ENCODE measurements around the gene SERPINH1. TPM values are rescaled to one million over a fixed set of nuclear protein-coding genes. Genes with fewer than 3 reads are reported as not detected.
A peak's percentile ranks its signal among the peaks of the same experiment; 100 is the strongest.

The SERPINH1 gene
- total and polyA plus RNA-seq, 4 donors: 112 to 585 (median 287) TPM

GRCh38 chr11:75565916-75566762 lies 4.1 kb downstream of the SERPINH1 start:
- ATAC-seq (ENCODE audit: insufficient read depth, low FRiP score): no peak
- Histone ChIP-seq H3K27me3 (ENCODE audit: control insufficient read depth in 3 of 3, insufficient read depth in 3 of 3, low read length in 2 of 3) (no peaks in the 10 kb centered on the region), H3K27ac (ENCODE audit: low read depth in 1 of 2, low read length in 1 of 2) (peak overlapping the region; percentile 64 to 98), H3K9ac (ENCODE audit: insufficient read depth in 1 of 2, low read length in 2 of 2) (no peak overlapping the region), H3K9me3 (ENCODE audit: control insufficient read depth in 4 of 4, insufficient read depth in 3 of 4, low read length in 3 of 4) (no peaks in the 10 kb centered on the region), H3K36me3 (ENCODE audit: control insufficient read depth in 4 of 4, insufficient read depth in 4 of 4, low read length in 4 of 4) (peaks cover 25 to 48% (median 40%) of the 10 kb centered on the region in 4 donors), H3K4me1 (ENCODE audit: control insufficient read depth in 5 of 5, insufficient read depth in 5 of 5, low read length in 5 of 5) (peaks cover 7 to 33% (median 19%) of the 10 kb centered on the region in 5 donors), H3K4me3 (no peak overlapping the region)
- WGBS, 2 donors: 83 to 84% methylated on average over 43 of the region's 43 CpGs
- TF ChIP-seq CTCF (IDR thresholded peaks at IDR 0.05; ENCODE audit: control extremely low read depth, extremely low read depth): no peak
- DNase-seq: no peak

GRCh38 chr11:75566763-75567279 lies 4.8 kb downstream of the SERPINH1 start:
- no peaks in the 10 kb centered on the region for H3K27me3 ChIP-seq (ENCODE audit: control insufficient read depth in 3 of 3, insufficient read depth in 3 of 3, low read length in 2 of 3)
- peaks cover 7 to 29% (median 15%) of the 10 kb centered on the region in 5 donors for H3K4me1 ChIP-seq (ENCODE audit: control insufficient read depth in 5 of 5, insufficient read depth in 5 of 5, low read length in 5 of 5)
- no peak overlapping the region for H3K9ac ChIP-seq (ENCODE audit: insufficient read depth in 1 of 2, low read length in 2 of 2)
- TF ChIP-seq CTCF (IDR thresholded peaks at IDR 0.05; ENCODE audit: control extremely low read depth, extremely low read depth): no peak
- no peaks in the 10 kb centered on the region for H3K9me3 ChIP-seq (ENCODE audit: control insufficient read depth in 4 of 4, insufficient read depth in 3 of 4, low read length in 3 of 4)
- peaks cover 31 to 54% (median 46%) of the 10 kb centered on the region in 4 donors for H3K36me3 ChIP-seq (ENCODE audit: control insufficient read depth in 4 of 4, insufficient read depth in 4 of 4, low read length in 4 of 4)
- WGBS, 2 donors: 93 to 96% methylated on average over 34 of the region's 34 CpGs
- peak overlapping the region in 1 of 2 donors; percentile 4 for H3K27ac ChIP-seq (ENCODE audit: low read depth in 1 of 2, low read length in 1 of 2)
- DNase-seq (no peak), ATAC-seq (ENCODE audit: insufficient read depth, low FRiP score) (no peak)
- H3K4me3 ChIP-seq: no peak overlapping the region

GRCh38 chr11:75567971-75568370 lies 5.9 kb downstream of the SERPINH1 start:
- no peak for DNase-seq
- WGBS, 2 donors: 88 to 91% methylated on average over 6 of the region's 6 CpGs
- no peak overlapping the region for H3K4me3 ChIP-seq
- no peak overlapping the region for H3K9ac ChIP-seq (ENCODE audit: insufficient read depth in 1 of 2, low read length in 2 of 2)
- no peak overlapping the region for H3K27ac ChIP-seq (ENCODE audit: low read depth in 1 of 2, low read length in 1 of 2)
- peaks cover 7 to 29% (median 15%) of the 10 kb centered on the region in 5 donors for H3K4me1 ChIP-seq (ENCODE audit: control insufficient read depth in 5 of 5, insufficient read depth in 5 of 5, low read length in 5 of 5)
- H3K27me3 ChIP-seq (ENCODE audit: control insufficient read depth in 3 of 3, insufficient read depth in 3 of 3, low read length in 2 of 3): no peaks in the 10 kb centered on the region
- H3K36me3 ChIP-seq (ENCODE audit: control insufficient read depth in 4 of 4, insufficient read depth in 4 of 4, low read length in 4 of 4): peaks cover 37 to 61% (median 50%) of the 10 kb centered on the region in 4 donors
- no peaks in the 10 kb centered on the region for H3K9me3 ChIP-seq (ENCODE audit: control insufficient read depth in 4 of 4, insufficient read depth in 3 of 4, low read length in 3 of 4)
- ATAC-seq (ENCODE audit: insufficient read depth, low FRiP score): no peak
- no peak for TF ChIP-seq CTCF (IDR thresholded peaks at IDR 0.05; ENCODE audit: control extremely low read depth, extremely low read depth)

Measured in lung (tissue), 12 donors.